Activated CD4-positive, CD25-positive, alpha-beta regulatory T cell treated with anti-CD3 and anti-CD28 coated beads, Interleukin-2, amount 50 U/mL, for 24 hours (primary cell): ENCODE data around the gene RABGGTA.

Experiments used
- ATAC-seq, 2 donors: fragments of 150-1000 bp; cut with Tn5 transposase; one replicate each; pipeline ENCODE4 v1.10.0; 2021; ENCODE audit warnings: mild to moderate bottlenecking in 1 of 2, moderate library complexity in 1 of 2

RABGGTA gene, protein sequence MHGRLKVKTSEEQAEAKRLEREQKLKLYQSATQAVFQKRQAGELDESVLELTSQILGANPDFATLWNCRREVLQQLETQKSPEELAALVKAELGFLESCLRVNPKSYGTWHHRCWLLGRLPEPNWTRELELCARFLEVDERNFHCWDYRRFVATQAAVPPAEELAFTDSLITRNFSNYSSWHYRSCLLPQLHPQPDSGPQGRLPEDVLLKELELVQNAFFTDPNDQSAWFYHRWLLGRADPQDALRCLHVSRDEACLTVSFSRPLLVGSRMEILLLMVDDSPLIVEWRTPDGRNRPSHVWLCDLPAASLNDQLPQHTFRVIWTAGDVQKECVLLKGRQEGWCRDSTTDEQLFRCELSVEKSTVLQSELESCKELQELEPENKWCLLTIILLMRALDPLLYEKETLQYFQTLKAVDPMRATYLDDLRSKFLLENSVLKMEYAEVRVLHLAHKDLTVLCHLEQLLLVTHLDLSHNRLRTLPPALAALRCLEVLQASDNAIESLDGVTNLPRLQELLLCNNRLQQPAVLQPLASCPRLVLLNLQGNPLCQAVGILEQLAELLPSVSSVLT

DNA sequence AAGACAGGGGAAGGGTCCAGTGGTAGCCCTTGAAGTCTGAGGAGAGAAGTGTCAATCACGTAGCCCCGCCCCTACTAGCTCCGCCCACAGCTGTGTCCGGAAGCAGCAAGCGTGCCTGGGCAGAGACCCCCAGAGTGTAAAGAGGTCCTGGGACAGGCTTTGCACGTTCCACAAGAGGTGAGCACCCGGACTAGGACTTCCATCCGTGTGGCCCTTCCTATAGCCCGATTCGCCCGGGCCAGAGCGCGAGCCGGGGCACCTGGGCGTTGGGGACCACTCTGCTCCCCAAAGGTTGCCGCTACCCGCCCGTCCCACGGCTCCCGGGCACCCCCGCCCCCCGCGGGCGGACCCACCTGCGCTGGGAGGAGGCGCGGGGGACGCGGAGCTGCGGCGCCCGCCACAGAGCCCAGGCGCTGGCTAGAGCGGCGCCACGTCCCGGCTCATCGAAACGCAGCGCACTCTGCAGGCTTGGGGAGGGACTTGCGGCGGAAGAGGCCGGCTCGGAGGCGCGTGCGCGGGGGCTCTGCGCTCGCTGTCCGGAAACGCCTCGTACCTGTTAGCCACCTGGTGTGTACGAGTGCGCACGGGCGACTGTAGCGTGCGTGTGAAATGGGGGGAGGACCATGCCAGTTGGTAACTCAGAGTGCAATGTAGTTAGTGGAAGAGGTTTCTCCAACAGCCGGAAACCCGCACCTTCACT is at the start of gene RABGGTA:
RABGGTA (minus strand) TSS at position 464 of the 700 bp plus-strand sequence. CDS start 482 bp downstream, outside the sequence.
- ATAC-seq: peak; percentile 83 to 89

DNA sequence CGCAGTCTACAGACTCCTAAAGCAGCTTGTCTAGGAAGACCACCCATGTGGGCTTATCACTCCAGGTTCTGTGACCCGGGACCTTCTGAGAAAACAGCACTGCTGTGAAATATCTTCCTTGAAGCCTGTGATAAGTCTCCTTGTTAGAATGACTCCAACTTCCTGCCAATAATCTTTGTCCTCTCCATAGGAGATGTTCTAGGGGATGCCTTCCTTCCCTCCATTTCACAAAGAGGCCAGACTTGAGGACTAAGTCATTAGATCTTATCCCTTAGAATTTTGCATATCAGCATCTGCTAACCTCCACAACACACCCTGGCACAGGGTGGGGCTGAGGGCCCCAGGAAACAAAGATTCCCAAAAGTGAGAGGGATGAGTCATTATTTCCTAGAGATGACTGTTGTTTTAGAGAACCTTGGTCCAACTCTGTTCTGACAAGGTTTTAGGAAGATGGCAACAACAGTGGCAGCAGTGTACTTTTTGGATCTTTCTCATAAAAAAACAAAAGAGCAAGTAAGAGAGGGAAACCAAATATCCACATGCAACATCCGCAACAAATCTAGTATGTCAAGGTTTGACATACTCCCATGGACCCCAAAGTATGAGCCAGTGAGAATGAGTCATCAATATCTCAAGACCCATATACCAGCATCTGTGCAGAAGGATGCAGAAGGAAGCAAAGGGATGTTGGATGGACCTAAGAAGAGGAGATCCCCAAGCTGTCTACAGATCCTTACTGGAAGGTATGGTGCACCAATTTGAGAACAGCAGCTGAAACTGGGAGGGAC is 45.9 kb upstream of the RABGGTA start:
- no peak for ATAC-seq

DNA sequence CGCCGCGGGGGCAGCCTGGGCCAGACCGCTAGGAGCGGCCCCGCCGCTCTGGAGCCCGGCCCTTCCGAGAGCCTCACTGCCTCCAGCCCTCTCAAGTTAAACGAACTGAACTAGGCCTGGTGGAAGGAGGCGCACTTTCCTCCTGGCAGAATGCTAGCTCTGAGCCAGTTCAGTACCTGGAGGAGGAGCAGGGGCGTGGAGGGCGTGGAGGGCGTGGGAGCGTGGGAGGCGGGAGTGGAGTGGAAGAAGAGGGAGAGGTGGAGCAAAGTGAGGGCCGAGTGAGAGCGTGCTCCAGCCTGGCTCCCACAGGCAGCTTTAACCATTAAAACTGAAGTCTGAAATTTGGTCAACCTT is 45.2 kb upstream of the RABGGTA start:
- ATAC-seq: no peak

DNA sequence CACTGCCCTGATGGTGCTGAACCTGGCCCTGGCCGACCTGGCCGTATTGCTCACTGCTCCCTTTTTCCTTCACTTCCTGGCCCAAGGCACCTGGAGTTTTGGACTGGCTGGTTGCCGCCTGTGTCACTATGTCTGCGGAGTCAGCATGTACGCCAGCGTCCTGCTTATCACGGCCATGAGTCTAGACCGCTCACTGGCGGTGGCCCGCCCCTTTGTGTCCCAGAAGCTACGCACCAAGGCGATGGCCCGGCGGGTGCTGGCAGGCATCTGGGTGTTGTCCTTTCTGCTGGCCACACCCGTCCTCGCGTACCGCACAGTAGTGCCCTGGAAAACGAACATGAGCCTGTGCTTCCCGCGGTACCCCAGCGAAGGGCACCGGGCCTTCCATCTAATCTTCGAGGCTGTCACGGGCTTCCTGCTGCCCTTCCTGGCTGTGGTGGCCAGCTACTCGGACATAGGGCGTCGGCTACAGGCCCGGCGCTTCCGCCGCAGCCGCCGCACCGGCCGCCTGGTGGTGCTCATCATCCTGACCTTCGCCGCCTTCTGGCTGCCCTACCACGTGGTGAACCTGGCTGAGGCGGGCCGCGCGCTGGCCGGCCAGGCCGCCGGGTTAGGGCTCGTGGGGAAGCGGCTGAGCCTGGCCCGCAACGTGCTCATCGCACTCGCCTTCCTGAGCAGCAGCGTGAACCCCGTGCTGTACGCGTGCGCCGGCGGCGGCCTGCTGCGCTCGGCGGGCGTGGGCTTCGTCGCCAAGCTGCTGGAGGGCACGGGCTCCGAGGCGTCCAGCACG is 44.6 kb upstream of the RABGGTA start:
- ATAC-seq: no peak

DNA sequence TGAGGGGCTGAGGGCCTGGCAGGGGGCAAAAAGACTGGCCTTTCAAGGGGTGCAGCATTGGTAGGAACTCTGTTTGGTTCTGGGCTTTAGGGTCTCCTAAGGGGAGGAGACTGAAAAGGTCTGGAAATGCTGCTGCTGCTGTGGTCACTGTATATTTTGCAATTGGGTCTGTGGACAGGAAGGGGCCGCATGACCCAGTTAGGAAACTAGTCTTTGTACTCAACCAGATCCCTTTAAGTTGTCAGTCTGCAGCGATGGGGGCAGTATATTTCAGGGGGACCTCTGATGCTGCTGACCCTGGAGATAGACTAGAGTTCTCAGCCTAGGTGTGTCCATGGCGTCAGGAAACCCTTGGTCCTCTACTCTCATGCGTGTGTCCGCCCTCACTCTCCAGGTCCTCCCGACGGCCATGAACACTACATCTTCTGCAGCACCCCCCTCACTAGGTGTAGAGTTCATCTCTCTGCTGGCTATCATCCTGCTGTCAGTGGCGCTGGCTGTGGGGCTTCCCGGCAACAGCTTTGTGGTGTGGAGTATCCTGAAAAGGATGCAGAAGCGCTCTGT is 43.9 kb upstream of the RABGGTA start:
- no peak for ATAC-seq

DNA sequence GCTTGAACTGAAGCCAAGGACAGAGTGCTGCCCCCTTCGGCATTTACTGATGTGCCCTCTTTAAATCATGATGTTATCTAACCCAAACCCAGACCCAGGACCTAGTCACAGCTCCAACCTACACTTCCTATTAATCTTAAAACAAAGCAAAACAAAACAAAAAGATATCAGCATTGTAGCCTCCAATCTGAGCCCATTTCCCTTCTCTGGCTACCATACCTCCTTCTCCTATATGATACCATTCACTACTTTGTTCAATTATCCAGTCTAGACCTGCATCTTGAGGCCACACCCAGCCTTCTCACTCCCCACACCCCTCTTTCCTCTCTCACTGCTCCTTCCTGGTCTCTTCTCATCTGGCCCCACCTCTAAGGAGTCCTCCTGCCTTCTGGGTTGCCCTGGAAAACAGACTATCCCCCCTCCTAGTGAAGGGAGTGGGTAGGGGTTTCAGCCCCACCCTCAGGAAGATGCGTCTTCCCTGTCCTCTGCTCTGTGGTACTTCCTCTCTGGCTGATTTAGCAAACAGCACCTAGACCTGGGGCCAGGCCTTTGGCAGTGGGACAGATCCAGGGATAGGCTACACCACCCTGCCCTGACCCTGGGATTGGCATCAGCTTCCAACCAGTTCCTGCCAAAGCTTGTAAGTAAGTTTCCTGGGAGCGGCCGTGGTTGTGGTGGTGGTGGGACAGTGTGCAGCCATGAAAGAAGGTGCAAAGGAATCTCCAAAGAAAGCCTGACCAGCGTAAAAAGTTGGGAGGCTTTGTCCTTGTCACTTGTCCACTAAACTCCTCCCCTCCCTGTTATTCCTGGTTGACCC is 43.2 kb upstream of the RABGGTA start:
- ATAC-seq: no peak

DNA sequence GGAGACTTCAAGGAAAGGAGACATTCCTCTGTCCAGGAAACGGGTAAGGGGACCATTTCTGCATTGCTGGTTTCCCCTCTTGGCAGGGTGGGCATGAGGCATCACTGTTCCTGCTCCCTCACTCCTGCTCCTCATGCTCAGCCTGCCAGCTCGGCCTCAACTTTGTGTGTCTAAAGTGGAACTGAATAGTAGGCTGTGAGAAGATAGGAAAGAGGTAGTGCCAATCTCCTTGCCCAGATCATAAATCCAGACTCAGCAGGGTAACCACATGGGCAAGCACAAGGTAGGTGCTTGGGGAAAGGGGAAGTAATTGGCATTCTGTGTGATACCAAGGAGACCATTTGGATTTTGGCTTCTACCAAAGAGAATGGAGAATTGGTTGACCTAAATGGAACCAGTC is 42.5 kb upstream of the RABGGTA start:
- no peak for ATAC-seq

DNA sequence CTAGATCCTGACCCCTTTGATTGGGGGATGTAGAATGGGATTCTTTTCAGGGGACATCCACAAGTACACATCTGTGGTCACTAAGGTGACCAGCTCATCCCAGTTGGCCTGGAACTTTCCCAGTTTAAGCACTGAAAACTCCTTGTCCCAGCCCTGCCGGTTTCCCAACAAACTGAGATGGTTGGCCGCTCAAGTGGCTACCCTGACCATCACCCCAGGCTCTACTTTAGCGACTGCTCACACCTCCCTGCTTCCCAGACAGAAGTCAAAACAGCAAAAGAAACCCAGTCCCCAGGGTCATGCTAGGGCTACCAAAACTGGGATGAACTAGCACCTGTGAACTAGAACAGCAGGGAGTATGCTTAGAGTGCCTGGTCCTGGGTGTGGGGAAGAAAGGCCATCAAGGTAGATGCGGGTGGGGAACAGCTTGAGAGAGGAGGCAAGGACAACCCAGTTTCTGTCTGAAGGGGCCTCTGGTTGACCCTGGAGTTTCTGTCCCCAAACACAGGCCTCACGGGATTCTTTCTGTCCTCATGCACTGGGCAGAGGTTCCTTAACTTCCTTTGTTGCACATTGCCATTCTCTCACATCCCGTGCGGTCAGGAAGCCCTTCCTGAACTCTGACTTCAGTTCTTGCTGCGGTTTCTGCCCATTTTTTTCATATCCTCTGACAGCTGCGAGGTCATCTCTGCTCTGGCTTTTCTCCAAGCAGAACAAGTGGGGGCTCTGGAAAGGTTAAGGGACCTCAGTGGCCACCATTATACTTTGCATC is 41.5 kb upstream of the RABGGTA start:
- ATAC-seq: no peak

DNA sequence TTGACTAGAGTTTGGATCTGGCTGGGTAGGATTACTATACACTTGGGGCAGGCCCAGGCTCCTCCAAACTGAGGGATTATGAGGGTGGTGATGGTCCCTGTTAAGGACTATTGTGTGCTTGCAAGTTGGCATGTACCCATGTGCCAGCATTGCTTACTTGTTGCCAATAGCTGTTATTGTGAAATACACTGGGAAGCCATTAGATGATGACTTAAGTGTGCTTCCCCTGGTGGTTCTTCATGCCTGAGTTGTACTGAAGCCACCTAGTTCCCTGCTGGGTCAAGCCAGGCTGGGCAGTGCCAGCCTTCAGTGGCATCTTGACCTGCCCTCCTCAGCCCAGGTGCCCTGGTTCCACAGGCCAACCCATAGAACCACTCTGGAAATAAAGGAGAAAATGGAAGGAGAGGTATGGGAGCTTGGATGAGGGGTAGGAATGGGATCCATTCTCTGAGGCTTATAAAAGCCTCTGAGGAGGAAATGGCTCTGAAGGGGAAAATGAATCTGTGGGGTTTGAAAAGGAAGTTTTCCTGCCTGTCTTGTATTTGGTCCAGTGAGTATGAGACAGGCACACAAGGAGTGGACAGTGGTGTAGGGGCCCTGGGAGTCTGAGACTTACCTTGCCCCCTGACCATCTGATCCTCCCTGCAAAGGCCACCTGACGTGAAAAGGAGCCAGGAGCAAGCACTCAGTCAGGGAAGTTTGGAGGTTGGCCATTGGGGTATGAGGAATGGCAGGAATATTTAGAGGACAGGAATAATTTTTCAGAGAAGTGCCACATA is 40.6 kb upstream of the RABGGTA start:
- no peak for ATAC-seq

DNA sequence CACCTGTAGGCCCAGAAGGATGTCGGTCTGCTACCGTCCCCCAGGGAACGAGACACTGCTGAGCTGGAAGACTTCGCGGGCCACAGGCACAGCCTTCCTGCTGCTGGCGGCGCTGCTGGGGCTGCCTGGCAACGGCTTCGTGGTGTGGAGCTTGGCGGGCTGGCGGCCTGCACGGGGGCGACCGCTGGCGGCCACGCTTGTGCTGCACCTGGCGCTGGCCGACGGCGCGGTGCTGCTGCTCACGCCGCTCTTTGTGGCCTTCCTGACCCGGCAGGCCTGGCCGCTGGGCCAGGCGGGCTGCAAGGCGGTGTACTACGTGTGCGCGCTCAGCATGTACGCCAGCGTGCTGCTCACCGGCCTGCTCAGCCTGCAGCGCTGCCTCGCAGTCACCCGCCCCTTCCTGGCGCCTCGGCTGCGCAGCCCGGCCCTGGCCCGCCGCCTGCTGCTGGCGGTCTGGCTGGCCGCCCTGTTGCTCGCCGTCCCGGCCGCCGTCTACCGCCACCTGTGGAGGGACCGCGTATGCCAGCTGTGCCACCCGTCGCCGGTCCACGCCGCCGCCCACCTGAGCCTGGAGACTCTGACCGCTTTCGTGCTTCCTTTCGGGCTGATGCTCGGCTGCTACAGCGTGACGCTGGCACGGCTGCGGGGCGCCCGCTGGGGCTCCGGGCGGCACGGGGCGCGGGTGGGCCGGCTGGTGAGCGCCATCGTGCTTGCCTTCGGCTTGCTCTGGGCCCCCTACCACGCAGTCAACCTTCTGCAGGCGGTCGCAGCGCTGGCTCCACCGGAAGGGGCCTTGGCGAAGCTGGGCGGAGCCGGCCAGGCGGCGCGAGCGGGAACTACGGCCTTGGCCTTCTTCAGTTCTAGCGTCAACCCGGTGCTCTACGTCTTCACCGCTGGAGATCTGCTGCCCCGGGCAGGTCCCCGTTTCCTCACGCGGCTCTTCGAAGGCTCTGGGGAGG is 39.5 kb upstream of the RABGGTA start, which contains the start of gene LTB4R:
LTB4R (plus strand) TSS at position 857 of the 959 bp plus-strand sequence. CDS start 4,150 bp downstream, outside the sequence.
- ATAC-seq: peak; percentile 86 to 88

DNA sequence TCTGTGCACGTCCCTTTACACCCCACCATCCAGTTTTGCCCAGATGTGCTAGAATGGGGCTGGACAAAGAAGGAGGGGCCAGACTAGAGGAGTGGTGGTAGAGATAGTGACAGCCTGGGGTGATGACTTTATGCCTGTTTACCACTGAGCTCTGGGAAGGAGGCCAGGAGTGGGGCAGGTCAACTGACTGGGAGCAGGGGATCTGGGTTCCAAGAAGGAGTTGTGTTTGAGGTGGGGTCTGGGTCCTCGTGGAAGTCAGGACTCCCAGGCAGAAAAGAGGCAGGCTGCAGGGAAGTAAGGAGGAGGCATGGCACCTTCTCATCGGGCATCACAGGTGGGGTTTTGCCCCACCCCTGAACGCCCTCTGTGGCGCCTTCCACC is 38.9 kb upstream of the RABGGTA start:
- ATAC-seq: no peak

DNA sequence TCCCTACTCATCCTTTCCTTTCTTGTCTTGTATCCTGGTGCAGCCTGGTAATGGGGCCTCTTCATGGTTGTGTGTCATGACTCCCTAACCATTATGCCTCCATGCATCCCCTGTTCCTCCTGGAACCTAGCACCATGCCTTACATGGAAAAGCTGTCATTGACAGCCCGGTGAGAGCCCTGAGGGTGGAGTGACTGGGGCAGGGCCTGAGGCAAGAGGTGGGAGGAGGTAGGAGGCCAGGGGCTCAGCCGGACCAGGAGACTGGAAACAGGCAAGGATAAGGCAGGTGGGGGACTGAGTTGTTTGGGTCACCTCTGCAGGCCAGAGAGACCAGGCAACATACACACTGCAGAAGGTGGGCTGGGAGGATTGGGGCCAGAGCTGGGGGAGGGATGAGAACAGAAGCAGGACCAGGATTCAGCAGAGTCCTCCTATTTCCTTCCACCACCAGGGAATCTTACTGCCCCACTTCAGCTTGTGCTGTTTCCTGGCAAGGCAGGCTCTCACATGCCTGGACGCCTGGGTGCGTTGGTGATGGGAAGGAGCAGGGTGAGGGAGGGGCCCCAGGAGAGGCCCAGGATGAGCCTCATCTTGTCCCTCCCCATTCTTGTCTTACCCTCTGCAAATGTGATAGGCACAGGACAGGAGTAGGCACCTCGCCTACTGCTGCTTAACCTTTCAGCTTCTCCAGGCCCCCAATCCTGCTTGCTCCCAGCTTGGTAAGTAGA is 38.3 kb upstream of the RABGGTA start, which contains the start of gene LTB4R2:
LTB4R2 (plus strand) TSS at position 603 of the 727 bp plus-strand sequence. CDS start 525 bp downstream, outside the sequence.
- no peak for ATAC-seq

DNA sequence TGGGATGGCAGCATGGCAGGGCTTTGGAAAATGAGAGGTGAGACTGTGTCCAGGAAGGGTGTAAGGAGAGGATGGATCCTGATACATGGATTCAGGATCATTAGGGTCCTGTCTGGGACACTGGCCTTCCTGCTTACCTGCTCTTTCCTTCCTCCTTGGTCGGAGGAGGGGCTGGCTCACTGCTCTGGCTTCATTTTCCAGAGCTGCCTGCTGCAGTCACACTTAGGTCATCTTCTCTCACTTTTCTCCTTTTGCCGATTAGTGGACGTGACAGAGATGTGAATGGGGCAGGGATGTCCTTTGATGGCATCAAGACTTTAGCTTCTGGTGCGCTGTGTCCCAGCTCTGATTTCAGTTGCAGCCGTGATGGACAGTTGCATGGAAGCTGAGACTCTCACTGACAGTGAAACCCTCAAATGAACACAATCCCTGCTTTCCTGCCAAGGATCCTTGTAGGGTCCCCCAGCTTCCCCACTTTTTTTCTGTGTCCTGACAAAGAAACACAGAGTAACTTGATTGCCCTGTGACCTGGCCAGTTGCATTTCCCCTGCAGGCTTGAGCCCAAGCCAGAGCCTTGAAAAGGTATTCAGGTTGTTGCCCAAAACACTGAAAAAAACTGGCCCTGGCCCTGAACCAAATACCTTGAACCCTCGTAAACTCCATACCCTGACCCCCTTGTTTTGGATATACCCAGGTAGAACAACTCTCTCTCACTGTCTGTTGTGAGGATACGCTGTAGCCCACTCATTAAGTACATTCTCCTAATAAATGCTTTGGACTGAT is 37.1 kb upstream of the RABGGTA start:
- no peak for ATAC-seq

DNA sequence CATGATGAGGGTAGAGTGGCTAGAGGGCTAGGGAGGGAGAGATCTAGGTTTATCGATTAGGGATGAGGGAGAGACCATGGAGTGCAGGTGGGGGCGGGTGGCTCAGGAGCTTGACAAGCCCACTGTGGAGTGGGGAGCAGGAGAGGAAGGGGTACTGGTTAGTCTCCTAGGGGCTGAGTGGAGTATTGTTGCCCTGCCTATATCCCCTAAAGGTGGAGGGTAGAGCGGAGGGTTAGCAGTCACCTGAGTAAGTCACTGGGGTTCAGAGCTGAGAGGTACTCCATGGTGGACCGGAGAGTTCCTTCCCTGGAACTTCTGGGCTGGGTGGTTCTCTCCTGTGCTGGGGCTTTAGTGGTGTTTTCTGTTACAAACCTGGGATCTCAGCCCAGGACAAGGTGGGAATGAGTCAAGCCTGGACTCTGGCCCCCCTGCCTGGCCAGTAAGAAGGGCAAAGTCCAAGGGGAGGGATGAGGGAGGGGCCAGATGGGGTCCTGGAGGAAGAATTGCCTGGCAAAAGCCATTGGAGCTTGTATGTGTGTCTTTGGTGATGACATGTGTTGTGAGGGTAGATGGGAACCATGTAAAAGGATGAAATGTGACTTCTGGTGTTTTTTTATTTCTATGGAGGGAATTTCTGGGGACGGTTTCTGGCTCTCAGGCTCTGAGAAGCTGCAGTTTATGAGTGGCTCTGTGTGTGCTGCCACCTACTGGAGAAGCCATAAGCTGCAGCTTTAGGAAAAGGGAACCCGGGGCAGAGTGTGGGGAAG is 36.4 kb upstream of the RABGGTA start, which contains the start of gene CIDEB:
CIDEB (minus strand) TSS at position 403 of the 767 bp plus-strand sequence; CDS start at position 284, 119 bp downstream.
- peak in 1 of 2 donors; percentile 14 for ATAC-seq

DNA sequence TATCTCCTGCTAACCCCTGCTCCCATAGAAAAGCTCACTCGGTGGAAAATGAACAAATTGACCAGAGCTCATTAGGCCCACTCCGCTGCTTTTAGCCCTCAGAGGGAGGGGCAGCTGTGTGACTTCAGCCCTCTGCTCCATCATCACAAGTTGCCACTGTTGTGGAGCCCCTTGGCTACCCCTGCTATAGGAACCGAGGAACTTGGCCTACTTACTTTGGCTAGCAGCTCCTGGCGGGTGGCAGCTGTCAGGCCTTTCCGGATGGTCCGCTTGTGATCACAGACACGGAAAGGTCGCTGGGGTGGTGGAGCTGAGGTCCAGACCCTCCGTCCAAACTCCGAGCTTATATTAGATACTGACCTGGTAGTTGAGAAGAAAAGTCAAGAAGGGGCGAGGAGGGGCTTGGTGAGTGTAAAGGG is 35.8 kb upstream of the RABGGTA start:
- no peak for ATAC-seq
